Duodenal mucosa (tissue), 2 donors: ENCODE data around the gene AKT1S1.
A peak's percentile ranks its signal among the peaks of the same experiment; 100 is the strongest.
"Not testable (repeated sequence)": the region's sequence is repeated elsewhere in the genome, so short reads cannot be mapped to it uniquely, and the experiment has no call there.

ENCODE experiments used
- H3K27ac ChIP-seq: one replicate; pipeline ENCODE4 v1.7.0; 2013; ENCODE audit warnings: low read depth, low read length
- H3K27me3 ChIP-seq, 2 donors: one replicate each; pipeline ENCODE4 v1.7.0; 2013; ENCODE audit warnings: low read length in 2 of 2, control low read depth in 1 of 2; ENCODE audit not compliant: insufficient read depth in 2 of 2, control insufficient read depth in 1 of 2
- H3K36me3 ChIP-seq, 2 donors: one replicate each; pipeline ENCODE4 v1.7.0; 2013; ENCODE audit warnings: low read length in 2 of 2, control low read depth in 1 of 2; ENCODE audit not compliant: insufficient read depth in 2 of 2, control insufficient read depth in 1 of 2
- H3K4me1 ChIP-seq, 2 donors: one replicate each; pipeline ENCODE4 v1.7.0; 2013; ENCODE audit warnings: low read length in 2 of 2, control low read depth in 1 of 2; ENCODE audit not compliant: insufficient read depth in 2 of 2, control insufficient read depth in 1 of 2
- H3K4me3 ChIP-seq, 2 donors: one replicate each; pipeline ENCODE4 v1.7.0; 2013; ENCODE audit warnings: low read length in 2 of 2, low read depth in 1 of 2
- H3K9ac ChIP-seq, 2 donors: one replicate each; pipeline ENCODE4 v1.7.0; 2013; ENCODE audit warnings: low read length in 2 of 2, low read depth in 1 of 2
- H3K9me3 ChIP-seq, 2 donors: one replicate each; pipeline ENCODE4 v1.7.0; 2013; ENCODE audit warnings: low read length in 2 of 2, control low read depth in 1 of 2; ENCODE audit not compliant: control insufficient read depth in 1 of 2

AKT1S1 gene

GRCh38 chr19:49823472-49823871 lies 53.7 kb downstream of the AKT1S1 start:
- no peaks in the 10 kb centered on the region for H3K9me3 ChIP-seq
- H3K9ac ChIP-seq, result no peak overlapping the region
- peaks cover 8 to 24% of the 10 kb centered on the region in 2 donors for H3K36me3 ChIP-seq
- peaks cover 9 to 10% of the 10 kb centered on the region in 2 donors for H3K4me1 ChIP-seq
- no peak overlapping the region for H3K4me3 ChIP-seq
- H3K27me3 ChIP-seq, result no peaks in the 10 kb centered on the region
- no peak overlapping the region for H3K27ac ChIP-seq

- Histone ChIP-seq H3K9me3 (no peaks in the 10 kb centered on the region), H3K4me1 (peaks cover 9 to 10% of the 10 kb centered on the region in 2 donors), H3K4me3 (no peak overlapping the region), H3K9ac (no peak overlapping the region), H3K27me3 (no peaks in the 10 kb centered on the region), H3K36me3 (peaks cover 0 to 8% of the 10 kb centered on the region in 2 donors), H3K27ac (no peak overlapping the region)
Observed at GRCh38 chr19:49820125-49820524, 57.0 kb downstream of the AKT1S1 start.

GRCh38 chr19:49819452-49820115 lies 57.6 kb downstream of the AKT1S1 start:
- H3K27ac ChIP-seq, H3K9me3 ChIP-seq, H3K36me3 ChIP-seq, H3K27me3 ChIP-seq: not testable (repeated sequence)
- peak overlapping the region; percentile 76 to 94 for H3K4me3 ChIP-seq
- H3K4me1 ChIP-seq, result peaks cover 9 to 10% of the 10 kb centered on the region in 2 donors
- H3K9ac ChIP-seq, result peak overlapping the region; percentile 73 to 86
